LNCAP (cell line): ENCODE data around the gene MRTFB.

Experiments used
- CTCF ChIP-seq: fragments of 450-650 bp; IDR thresholded peaks from 2 replicates; pipeline ENCODE4 v1.5.1; 2017; ENCODE audit warnings: mild to moderate bottlenecking

The MRTFB gene

GRCh38 chr16:14037960-14038359, 33.2 kb upstream of the MRTFB start:
- TF ChIP-seq CTCF, result no peak

GRCh38 chr16:14041164-14041563, 30.0 kb upstream of the MRTFB start:
- no peak for TF ChIP-seq CTCF

- TF ChIP-seq CTCF, result no peak
Observed at GRCh38 chr16:14042706-14043105, 28.4 kb upstream of the MRTFB start.

GRCh38 chr16:14043278-14043677, 27.8 kb upstream of the MRTFB start:
- TF ChIP-seq CTCF, result no peak

- no peak for TF ChIP-seq CTCF
Observed at GRCh38 chr16:14043793-14044192, 27.3 kb upstream of the MRTFB start.

GRCh38 chr16:14050291-14051027, 20.7 kb upstream of the MRTFB start:
- no peak for TF ChIP-seq CTCF

GRCh38 chr16:14051103-14051729, 19.9 kb upstream of the MRTFB start:
- no peak for TF ChIP-seq CTCF
